Keratinocyte (primary cell): ENCODE data around the gene SIGLEC7. TPM values are rescaled to one million over a fixed set of nuclear protein-coding genes. Genes with fewer than 3 reads are reported as not detected.

ENCODE experiments used
- DNase-seq: peaks from one replicate; pipeline ENCODE4 v3.0.0-alpha.2; 2011; ENCODE audit warnings: low read depth, missing footprints, low spot score
- FAIRE-seq: peaks from 2 replicates; lab custom pipeline; 2011; peaks lifted over from hg19 to GRCh38; lab: Jason Lieb, UNC
- H2AFZ ChIP-seq: 2 replicates; pipeline ENCODE4 v1.6.0; 2012; ENCODE audit warnings: low read length, control low read depth, inconsistent platforms; ENCODE audit not compliant: control insufficient read depth
- H3K27ac ChIP-seq: 2 replicates; pipeline ENCODE4 v1.5.1; 2011; ENCODE audit warnings: low read length; ENCODE audit not compliant: control insufficient read depth, insufficient read depth
- H3K27me3 ChIP-seq: 3 replicates; pipeline ENCODE4 v1.6.0; 2011; ENCODE audit warnings: low read length; ENCODE audit not compliant: control insufficient read depth, insufficient read depth; ENCODE audit errors: extremely low read depth
- H3K36me3 ChIP-seq, 2 experiments: 2 replicates in 1 of 2; 3 replicates in 1 of 2; pipeline ENCODE4 v1.5.1; 2011; ENCODE audit warnings: low read length in 2 of 2, mild to moderate bottlenecking in 1 of 2; ENCODE audit not compliant: control insufficient read depth in 2 of 2, insufficient read depth in 2 of 2; ENCODE audit errors: extremely low read depth in 1 of 2
- H3K4me1 ChIP-seq: 3 replicates; pipeline ENCODE4 v1.5.1; 2011; ENCODE audit warnings: low read length; ENCODE audit not compliant: control insufficient read depth, insufficient read depth; ENCODE audit errors: extremely low read depth
- H3K4me2 ChIP-seq: 3 replicates; pipeline ENCODE4 v1.6.0; 2011; ENCODE audit warnings: low read depth, low read length; ENCODE audit not compliant: control insufficient read depth, insufficient read depth; ENCODE audit errors: extremely low read depth
- H3K4me3 ChIP-seq, 3 experiments: fragments of 200-600 bp in 1 of 3; sonication (generic) in 1 of 3; 2 replicates in 2 of 3; 3 replicates in 1 of 3; pipeline ENCODE4 v1.5.1; 2011 to 2016; ENCODE audit warnings: low read length in 3 of 3, mild to moderate bottlenecking in 3 of 3, control low read depth in 2 of 3, inconsistent platforms in 1 of 3, low read depth in 1 of 3, mixed read lengths in 1 of 3, mixed run types in 1 of 3, moderate library complexity in 1 of 3; ENCODE audit not compliant: control insufficient read depth in 2 of 3, insufficient read depth in 2 of 3; ENCODE audit errors: extremely low read depth in 1 of 3
- H3K79me2 ChIP-seq: 2 replicates; pipeline ENCODE4 v1.6.0; 2012; ENCODE audit warnings: low read length; ENCODE audit not compliant: control insufficient read depth, insufficient read depth
- H3K9ac ChIP-seq: 3 replicates; pipeline ENCODE4 v1.6.0; 2011; ENCODE audit warnings: low read length; ENCODE audit not compliant: control insufficient read depth, insufficient read depth; ENCODE audit errors: extremely low read depth
- H3K9me1 ChIP-seq: 3 replicates; pipeline ENCODE4 v1.6.0; 2011; ENCODE audit warnings: low read length; ENCODE audit not compliant: control insufficient read depth, insufficient read depth; ENCODE audit errors: extremely low read depth
- H3K9me3 ChIP-seq: 2 replicates; pipeline ENCODE4 v1.5.1; 2012; ENCODE audit warnings: low read depth, low read length; ENCODE audit not compliant: control insufficient read depth
- H4K20me1 ChIP-seq: 3 replicates; pipeline ENCODE4 v1.6.0; 2011; ENCODE audit warnings: low read length; ENCODE audit not compliant: control insufficient read depth, insufficient read depth; ENCODE audit errors: extremely low read depth
- CTCF ChIP-seq, 3 experiments: IDR thresholded peaks in 1 of 3; conservative IDR thresholded peaks in 1 of 3; optimal IDR thresholded peaks in 1 of 3; 2 replicates in 2 of 3; 3 replicates in 1 of 3; pipeline versions ENCODE3 to v1.5.1; 2011; ENCODE audit warnings: low read length in 3 of 3, mild to moderate bottlenecking in 3 of 3, moderate library complexity in 2 of 3, control low read depth in 1 of 3, inconsistent platforms in 1 of 3; ENCODE audit not compliant: insufficient read depth in 2 of 3; ENCODE audit errors: extremely low read depth in 1 of 3
- EZH2 ChIP-seq: IDR thresholded peaks from one replicate; pipeline ENCODE4 v1.6.1; 2012; ENCODE audit warnings: inconsistent platforms, mild to moderate bottlenecking, low read length, moderate library complexity
- dilution Hi-C: fragments of 300-500 bp; cut with MboI; formaldehyde crosslinking; loops from one replicate; pipeline ENCODE4 v1.7.0; 2020; ENCODE audit warnings: low sequenced_read_pairs; ENCODE audit not compliant: extremely low pct_ligation_motif_present
- polyA plus RNA-seq, 5 experiments: library from polyadenylated mRNA; depleted of rRNA in 3 of 5; stranded (reverse) in 3 of 5; stranded (forward) in 1 of 5; unstranded in 1 of 5; fragments of >200 nt; gene quantifications; 1 replicate in 1 of 5; 2 replicates in 3 of 5; 3 replicates in 1 of 5; pipeline versions ENCODE4 v1.2.1 to v1.2.3, GENCODE V29; 2011 to 2012; ENCODE audit warnings: missing spikeins in 2 of 5, low read depth in 1 of 5, low replicate concordance in 1 of 5

SIGLEC7 gene
- polyA plus RNA-seq, 1 donor (not counting 4 experiments of a cell fraction or from before 2014, with no cell fraction given): not detected

GRCh38 chr19:51161266-51161665, 19.2 kb downstream of the SIGLEC7 start:
- dilution Hi-C loops: no loop called here
- Histone ChIP-seq H3K4me1 (peaks cover 13% of the 10 kb centered on the region), H3K27me3 (peaks cover 15% of the 10 kb centered on the region), H2AFZ (no peak overlapping the region), H3K79me2 (no peaks in the 10 kb centered on the region), H3K9me3 (no peaks in the 10 kb centered on the region), H3K4me2 (no peak overlapping the region), H3K9me1 (no peaks in the 10 kb centered on the region), H3K9ac (no peak overlapping the region), H3K36me3 (no peaks in the 10 kb centered on the region), H4K20me1 (no peaks in the 10 kb centered on the region), H3K27ac (no peak overlapping the region), H3K4me3 (no peak overlapping the region)
- DNase-seq: no peak
- TF ChIP-seq CTCF (optimal IDR thresholded peaks at IDR 0.05 in 1 of 3, IDR thresholded peaks at IDR 0.05 in 1 of 3, conservative IDR thresholded peaks at IDR 0.05 in 1 of 3; ENCODE audit: extremely low read depth in 1 of 3, insufficient read depth in 2 of 3, low read length in 3 of 3): no peak
- FAIRE-seq: no peak

GRCh38 chr19:51161867-51162496, 19.9 kb downstream of the SIGLEC7 start:
- H3K9me1 ChIP-seq: no peaks in the 10 kb centered on the region
- no peak overlapping the region for H3K4me3 ChIP-seq
- H3K9me3 ChIP-seq: no peaks in the 10 kb centered on the region
- H4K20me1 ChIP-seq: no peaks in the 10 kb centered on the region
- peaks cover 11% of the 10 kb centered on the region for H3K27me3 ChIP-seq
- H3K36me3 ChIP-seq: no peaks in the 10 kb centered on the region
- DNase-seq (no peak), FAIRE-seq (no peak)
- H3K9ac ChIP-seq: no peak overlapping the region
- no peak for TF ChIP-seq CTCF (optimal IDR thresholded peaks at IDR 0.05 in 1 of 3, IDR thresholded peaks at IDR 0.05 in 1 of 3, conservative IDR thresholded peaks at IDR 0.05 in 1 of 3; ENCODE audit: extremely low read depth in 1 of 3, insufficient read depth in 2 of 3, low read length in 3 of 3)
- no peak for TF ChIP-seq EZH2
- no peak overlapping the region for H3K4me2 ChIP-seq
- H2AFZ ChIP-seq: no peak overlapping the region
- dilution Hi-C loops: no loop called here
- no peaks in the 10 kb centered on the region for H3K79me2 ChIP-seq
- peaks cover 13% of the 10 kb centered on the region for H3K4me1 ChIP-seq
- no peak overlapping the region for H3K27ac ChIP-seq
